ENCODE results near the gene RPS5.

DNA sequence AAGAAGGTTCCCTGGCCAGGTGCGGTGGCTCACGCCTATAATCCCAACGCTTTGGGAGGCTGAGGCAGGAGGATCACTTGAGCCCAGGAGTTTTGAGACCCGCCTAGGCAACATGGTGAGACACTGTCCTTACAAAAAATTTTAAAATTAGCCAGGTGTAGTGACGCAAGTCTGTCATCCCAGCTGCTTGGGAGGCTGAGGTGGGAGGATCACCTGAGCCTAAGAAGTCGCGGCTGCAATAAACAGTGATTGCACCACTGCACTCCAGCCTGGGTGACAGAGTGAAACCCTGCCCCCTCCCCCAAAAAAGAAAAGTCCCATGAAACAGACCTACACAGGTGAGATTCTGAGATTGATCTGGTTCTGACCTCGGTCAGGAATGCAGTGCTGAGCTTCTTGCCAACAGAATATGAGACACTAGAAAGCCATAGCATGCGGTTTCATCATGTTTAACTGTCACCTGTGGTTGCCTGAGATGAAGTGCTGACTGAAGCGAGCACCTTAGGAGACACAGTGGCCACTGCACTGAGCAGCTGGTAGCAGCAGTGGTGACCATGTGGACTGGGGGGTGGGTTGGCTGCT is 31.8 kb upstream of the RPS5 start:
- no peak for TF ChIP-seq ZNF263 (CRISPR knock-in tag; IDR thresholded peaks at IDR 0.05; ENCODE audit: borderline replicate concordance)
- no peak for TF ChIP-seq ZNF644 (tag; IDR thresholded peaks at IDR 0.05; ENCODE audit: low read depth)
- no peak for TF ChIP-seq RBM14 (IDR thresholded peaks at IDR 0.05; ENCODE audit: borderline replicate concordance, insufficient read depth, low read depth, low read length)
- no peak for TF ChIP-seq CEBPB (tag; IDR thresholded peaks at IDR 0.05)
- TF ChIP-seq, protein P1, sequence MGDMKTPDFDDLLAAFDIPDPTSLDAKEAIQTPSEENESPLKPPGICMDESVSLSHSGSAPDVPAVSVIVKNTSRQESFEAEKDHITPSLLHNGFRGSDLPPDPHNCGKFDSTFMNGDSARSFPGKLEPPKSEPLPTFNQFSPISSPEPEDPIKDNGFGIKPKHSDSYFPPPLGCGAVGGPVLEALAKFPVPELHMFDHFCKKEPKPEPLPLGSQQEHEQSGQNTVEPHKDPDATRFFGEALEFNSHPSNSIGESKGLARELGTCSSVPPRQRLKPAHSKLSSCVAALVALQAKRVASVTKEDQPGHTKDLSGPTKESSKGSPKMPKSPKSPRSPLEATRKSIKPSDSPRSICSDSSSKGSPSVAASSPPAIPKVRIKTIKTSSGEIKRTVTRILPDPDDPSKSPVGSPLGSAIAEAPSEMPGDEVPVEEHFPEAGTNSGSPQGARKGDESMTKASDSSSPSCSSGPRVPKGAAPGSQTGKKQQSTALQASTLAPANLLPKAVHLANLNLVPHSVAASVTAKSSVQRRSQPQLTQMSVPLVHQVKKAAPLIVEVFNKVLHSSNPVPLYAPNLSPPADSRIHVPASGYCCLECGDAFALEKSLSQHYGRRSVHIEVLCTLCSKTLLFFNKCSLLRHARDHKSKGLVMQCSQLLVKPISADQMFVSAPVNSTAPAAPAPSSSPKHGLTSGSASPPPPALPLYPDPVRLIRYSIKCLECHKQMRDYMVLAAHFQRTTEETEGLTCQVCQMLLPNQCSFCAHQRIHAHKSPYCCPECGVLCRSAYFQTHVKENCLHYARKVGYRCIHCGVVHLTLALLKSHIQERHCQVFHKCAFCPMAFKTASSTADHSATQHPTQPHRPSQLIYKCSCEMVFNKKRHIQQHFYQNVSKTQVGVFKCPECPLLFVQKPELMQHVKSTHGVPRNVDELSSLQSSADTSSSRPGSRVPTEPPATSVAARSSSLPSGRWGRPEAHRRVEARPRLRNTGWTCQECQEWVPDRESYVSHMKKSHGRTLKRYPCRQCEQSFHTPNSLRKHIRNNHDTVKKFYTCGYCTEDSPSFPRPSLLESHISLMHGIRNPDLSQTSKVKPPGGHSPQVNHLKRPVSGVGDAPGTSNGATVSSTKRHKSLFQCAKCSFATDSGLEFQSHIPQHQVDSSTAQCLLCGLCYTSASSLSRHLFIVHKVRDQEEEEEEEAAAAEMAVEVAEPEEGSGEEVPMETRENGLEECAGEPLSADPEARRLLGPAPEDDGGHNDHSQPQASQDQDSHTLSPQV (IDR thresholded peaks at IDR 0.05) = no peak
